Mesothelial cell of epicardium (in vitro differentiated cells): ENCODE results near the gene AJM1. TPM values are rescaled to one million over a fixed set of nuclear protein-coding genes. Genes with fewer than 3 reads are reported as not detected.

ENCODE experiments used
- DNase-seq, 2 experiments: peaks; one replicate each; pipeline ENCODE4 v3.0.0; 2021; ENCODE audit warnings: low spot score in 2 of 2; ENCODE audit not compliant: unreplicated experiment in 2 of 2
- H3K27ac Mint-ChIP-seq: 2 replicates; pipeline ENCODE4 v1.8.0; 2021; ENCODE audit warnings: mixed read lengths
- H3K27me3 Mint-ChIP-seq: 2 replicates; pipeline ENCODE4 v1.8.0; 2021; ENCODE audit warnings: low read depth, mixed read lengths
- H3K36me3 Mint-ChIP-seq: 2 replicates; pipeline ENCODE4 v1.8.0; 2021; ENCODE audit warnings: mixed read lengths
- H3K4me1 Mint-ChIP-seq: 2 replicates; pipeline ENCODE4 v1.8.0; 2021; ENCODE audit warnings: mixed read lengths
- H3K4me3 Mint-ChIP-seq: 2 replicates; pipeline ENCODE4 v1.8.0; 2021; ENCODE audit warnings: mild to moderate bottlenecking, moderate library complexity, mixed read lengths
- H3K9me3 Mint-ChIP-seq: 2 replicates; pipeline ENCODE4 v1.8.0; 2021; ENCODE audit warnings: mixed read lengths
- total RNA-seq: library from RNA; stranded (reverse); gene quantifications from 3 replicates; pipeline ENCODE4 v1.2.1, GENCODE V29; 2021
- TF ChIP-seq, protein P1 (sequence below): fragments of 200-600 bp; sonication (generic); IDR thresholded peaks from one replicate; pipeline ENCODE4 v1.5.0; 2021; ENCODE audit warnings: antibody characterized with exemption; ENCODE audit not compliant: unreplicated experiment

Gene AJM1
- total RNA-seq, 1 donor from 2014 or later = 3.6 TPM

DNA sequence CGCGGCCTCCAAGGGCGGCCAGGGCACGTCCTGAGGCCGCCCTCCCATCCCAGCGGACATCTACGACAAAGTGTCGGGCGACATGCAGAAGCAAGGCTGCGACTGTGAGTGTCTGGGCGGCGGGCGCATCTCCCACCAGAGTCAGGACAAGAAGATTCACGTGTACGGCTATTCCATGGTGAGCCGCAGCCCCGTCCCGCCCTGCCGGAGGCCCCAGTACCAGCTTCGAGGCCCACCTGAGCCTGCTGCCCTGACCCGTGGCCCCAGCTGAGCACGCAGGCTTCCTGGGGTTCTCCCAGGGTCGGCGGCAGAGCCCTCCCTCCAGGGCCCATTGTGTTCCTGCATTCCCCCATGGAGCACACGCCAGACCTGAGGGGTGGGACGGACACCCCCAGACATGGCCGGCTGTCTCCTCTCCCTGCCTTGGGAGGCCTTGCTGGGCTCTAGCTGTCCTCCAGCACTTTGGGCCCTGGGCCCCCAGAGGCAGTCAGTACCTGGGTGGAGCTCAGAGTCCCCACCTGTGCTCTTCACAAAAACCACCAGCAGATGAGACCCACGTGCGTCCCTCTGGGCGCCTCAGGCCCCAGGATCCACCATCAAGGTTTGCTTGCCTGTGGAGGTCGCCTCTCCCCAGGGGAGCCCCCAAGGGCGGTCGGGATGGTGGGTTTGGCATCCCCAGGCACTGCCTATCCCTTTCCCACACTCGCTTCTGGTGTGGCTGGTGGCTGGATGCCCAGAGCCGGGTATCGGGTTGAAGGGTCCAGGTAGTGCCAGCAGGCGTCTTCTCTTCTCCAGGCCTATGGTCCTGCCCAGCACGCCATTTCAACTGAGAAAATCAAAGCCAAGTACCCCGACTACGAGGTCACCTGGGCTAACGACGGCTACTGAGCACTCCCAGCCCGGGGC, 7.9 kb downstream of the AJM1 start:
- peaks cover 14% of the 10 kb centered on the region for H3K27me3 Mint-ChIP-seq
- peaks cover 2% of the 10 kb centered on the region for H3K36me3 Mint-ChIP-seq
- peaks cover 7% of the 10 kb centered on the region for H3K4me1 Mint-ChIP-seq
- H3K27ac Mint-ChIP-seq = peak overlapping the region; percentile 95
- no peak for DNase-seq
- no peaks in the 10 kb centered on the region for H3K9me3 Mint-ChIP-seq
- TF ChIP-seq, protein P1, sequence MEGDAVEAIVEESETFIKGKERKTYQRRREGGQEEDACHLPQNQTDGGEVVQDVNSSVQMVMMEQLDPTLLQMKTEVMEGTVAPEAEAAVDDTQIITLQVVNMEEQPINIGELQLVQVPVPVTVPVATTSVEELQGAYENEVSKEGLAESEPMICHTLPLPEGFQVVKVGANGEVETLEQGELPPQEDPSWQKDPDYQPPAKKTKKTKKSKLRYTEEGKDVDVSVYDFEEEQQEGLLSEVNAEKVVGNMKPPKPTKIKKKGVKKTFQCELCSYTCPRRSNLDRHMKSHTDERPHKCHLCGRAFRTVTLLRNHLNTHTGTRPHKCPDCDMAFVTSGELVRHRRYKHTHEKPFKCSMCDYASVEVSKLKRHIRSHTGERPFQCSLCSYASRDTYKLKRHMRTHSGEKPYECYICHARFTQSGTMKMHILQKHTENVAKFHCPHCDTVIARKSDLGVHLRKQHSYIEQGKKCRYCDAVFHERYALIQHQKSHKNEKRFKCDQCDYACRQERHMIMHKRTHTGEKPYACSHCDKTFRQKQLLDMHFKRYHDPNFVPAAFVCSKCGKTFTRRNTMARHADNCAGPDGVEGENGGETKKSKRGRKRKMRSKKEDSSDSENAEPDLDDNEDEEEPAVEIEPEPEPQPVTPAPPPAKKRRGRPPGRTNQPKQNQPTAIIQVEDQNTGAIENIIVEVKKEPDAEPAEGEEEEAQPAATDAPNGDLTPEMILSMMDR = no peak
- peak overlapping the region; percentile 94 for H3K4me3 Mint-ChIP-seq

DNA sequence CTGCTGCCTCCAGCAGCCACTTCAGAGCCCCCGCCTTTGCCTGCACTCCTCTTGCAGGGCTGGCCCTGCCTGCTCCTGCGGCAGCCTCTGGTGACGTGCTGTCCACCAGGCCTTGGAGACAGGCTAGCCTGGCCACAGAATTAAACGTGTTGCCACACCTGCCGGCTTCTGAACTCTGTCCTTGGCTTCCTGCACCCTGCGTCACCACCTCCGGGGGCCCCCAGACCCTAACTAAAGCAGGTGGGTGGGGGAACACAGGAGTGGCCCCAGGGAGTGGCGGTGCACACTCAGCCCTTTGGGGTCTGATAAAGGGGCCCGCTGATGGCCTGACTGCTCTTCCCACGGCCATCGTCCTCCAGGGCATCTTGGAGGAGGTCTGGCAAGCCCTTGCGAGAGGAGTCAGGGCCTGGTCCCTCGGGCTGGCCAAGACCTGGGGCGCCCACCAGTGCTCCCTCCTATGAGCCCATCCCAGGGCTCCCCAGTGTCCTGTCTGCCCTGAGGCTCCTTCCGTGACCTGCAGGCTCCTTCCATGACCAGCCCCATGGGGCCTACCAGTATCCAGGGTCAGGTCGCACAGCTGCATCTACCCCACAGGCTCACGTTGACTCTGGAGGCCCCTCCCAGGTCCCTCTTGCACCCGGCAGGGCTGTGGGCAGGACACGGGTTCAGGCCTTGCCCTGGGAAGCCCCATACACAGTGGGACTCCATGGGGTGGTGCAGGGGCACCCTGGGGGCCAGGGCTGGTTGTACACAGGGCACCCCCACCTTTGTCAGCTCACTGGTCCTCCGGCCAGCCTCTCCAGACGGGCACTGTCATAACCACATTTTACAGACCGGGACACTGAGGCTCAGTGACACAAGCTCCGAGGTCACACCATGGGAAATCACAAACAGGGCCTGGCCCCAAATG, 8.8 kb downstream of the AJM1 start:
- TF ChIP-seq, protein P1 = no peak
- Mint-ChIP-seq H3K4me1 (peaks cover 7% of the 10 kb centered on the region), H3K27me3 (peaks cover 12% of the 10 kb centered on the region), H3K36me3 (peaks cover 2% of the 10 kb centered on the region), H3K9me3 (no peaks in the 10 kb centered on the region), H3K27ac (no peak overlapping the region), H3K4me3 (peak overlapping the region; percentile 94)
- DNase-seq = no peak

- no peaks in the 10 kb centered on the region for H3K36me3 Mint-ChIP-seq
- no peak within 1 kb of the TSS for H3K27ac Mint-ChIP-seq
- DNase-seq = no peak
- TF ChIP-seq, protein P1 = no peak
- peak within 1 kb of the TSS; percentile 24 for H3K4me3 Mint-ChIP-seq
- peaks cover 5% of the 10 kb centered on the region for H3K4me1 Mint-ChIP-seq
- no peaks in the 10 kb centered on the region for H3K9me3 Mint-ChIP-seq
- H3K27me3 Mint-ChIP-seq = peaks cover 5% of the 10 kb centered on the region
Measured at GRCh38 chr9:136851941-136852663, 9.8 kb downstream of the AJM1 start, which contains the start of gene MAMDC4. Gene MAMDC4, plus strand, starts transcription at chr9:136852346. Its CDS starts 71 bp downstream, at chr9:136852417.

DNA sequence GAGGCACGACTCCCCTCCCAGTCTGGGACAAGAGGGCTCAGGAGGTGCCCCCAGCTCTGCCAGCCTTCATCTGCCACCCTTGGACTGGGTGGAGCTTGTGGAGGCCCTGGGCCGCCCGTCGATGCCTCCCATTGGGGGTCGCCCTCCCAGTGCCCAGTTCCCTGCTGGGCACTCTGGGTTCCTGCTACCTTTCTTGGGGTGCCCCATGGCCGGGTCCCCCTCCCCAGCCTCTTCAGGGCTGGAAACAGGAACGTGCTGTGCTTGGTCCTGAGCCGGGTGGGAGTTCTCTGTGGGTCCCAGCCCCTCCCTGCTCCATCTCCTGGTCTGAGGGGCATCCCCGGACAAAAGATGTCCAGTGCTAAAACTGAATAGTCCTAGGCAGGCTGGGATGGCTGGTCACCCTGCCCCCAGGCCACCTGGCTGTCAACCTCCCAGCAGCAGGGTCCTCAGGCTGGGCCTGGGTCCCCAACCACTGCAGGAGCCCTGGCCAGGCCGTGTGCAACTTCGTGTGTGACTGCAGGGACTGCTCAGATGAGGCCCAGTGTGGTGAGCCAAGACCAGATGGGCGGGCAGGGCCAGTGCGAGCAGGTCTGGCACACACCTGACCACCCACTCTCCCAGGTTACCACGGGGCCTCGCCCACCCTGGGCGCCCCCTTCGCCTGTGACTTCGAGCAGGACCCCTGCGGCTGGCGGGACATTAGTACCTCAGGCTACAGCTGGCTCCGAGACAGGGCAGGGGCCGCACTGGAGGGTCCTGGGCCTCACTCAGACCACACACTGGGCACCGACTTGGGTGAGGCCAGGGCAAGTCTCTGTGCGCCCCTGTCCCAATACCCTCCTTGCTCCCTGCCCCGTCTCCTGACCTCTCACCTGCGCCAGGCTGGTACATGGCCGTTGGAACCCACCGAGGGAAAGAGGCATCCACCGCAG, 10.7 kb downstream of the AJM1 start:
- Mint-ChIP-seq H3K36me3 (no peaks in the 10 kb centered on the region), H3K27ac (no peak overlapping the region), H3K4me1 (peaks cover 5% of the 10 kb centered on the region), H3K4me3 (no peak overlapping the region), H3K9me3 (no peaks in the 10 kb centered on the region), H3K27me3 (peaks cover under 1% of the 10 kb centered on the region)
- DNase-seq = peak in 1 of 2 experiments; percentile 13
- TF ChIP-seq, protein P1 = no peak
